ENCODE measurements around the gene PLXNA2.

PLXNA2 gene

GRCh38 chr1:208157769-208158168 is 86.4 kb downstream of the PLXNA2 start:
- Mint-ChIP-seq H3K4me1 (no peaks in the 10 kb centered on the region), H3K9me3 (no peaks in the 10 kb centered on the region), H3K4me3 (no peak overlapping the region), H3K27ac (no peak overlapping the region), H3K36me3 (ENCODE audit: low read depth) (no peaks in the 10 kb centered on the region), H3K27me3 (peaks cover under 1% of the 10 kb centered on the region)
- DNase-seq: no peak
- ATAC-seq: no peak

- Mint-ChIP-seq H3K4me3 (no peak overlapping the region), H3K9me3 (no peaks in the 10 kb centered on the region)
Observed at GRCh38 chr1:208156741-208157140, 87.4 kb downstream of the PLXNA2 start.

GRCh38 chr1:208156310-208156709 is 87.9 kb downstream of the PLXNA2 start:
- DNase-seq (no peak), ATAC-seq (no peak)
- H3K36me3 Mint-ChIP-seq (ENCODE audit: low read depth): no peaks in the 10 kb centered on the region
- no peaks in the 10 kb centered on the region for H3K27me3 Mint-ChIP-seq
- H3K4me1 Mint-ChIP-seq: no peaks in the 10 kb centered on the region
- H3K27ac Mint-ChIP-seq: no peak overlapping the region
- H3K4me3 Mint-ChIP-seq: no peak overlapping the region
- no peaks in the 10 kb centered on the region for H3K9me3 Mint-ChIP-seq

More at GRCh38 chr1:208156741-208157140, 87.4 kb downstream of the PLXNA2 start:
- H3K36me3 Mint-ChIP-seq (ENCODE audit: low read depth): no peaks in the 10 kb centered on the region
- ATAC-seq: no peak
- no peaks in the 10 kb centered on the region for H3K4me1 Mint-ChIP-seq
- no peak overlapping the region for H3K27ac Mint-ChIP-seq
- no peak for DNase-seq
- no peaks in the 10 kb centered on the region for H3K27me3 Mint-ChIP-seq

GRCh38 chr1:208154679-208155642 is 89.2 kb downstream of the PLXNA2 start:
- DNase-seq (no peak), ATAC-seq (no peak)
- Mint-ChIP-seq H3K4me1 (no peaks in the 10 kb centered on the region), H3K27me3 (no peaks in the 10 kb centered on the region), H3K4me3 (no peak overlapping the region), H3K27ac (no peak overlapping the region), H3K36me3 (ENCODE audit: low read depth) (no peaks in the 10 kb centered on the region), H3K9me3 (no peaks in the 10 kb centered on the region)

- Mint-ChIP-seq H3K36me3 (ENCODE audit: low read depth) (no peaks in the 10 kb centered on the region), H3K27ac (no peak overlapping the region), H3K27me3 (no peaks in the 10 kb centered on the region), H3K9me3 (no peaks in the 10 kb centered on the region), H3K4me1 (no peaks in the 10 kb centered on the region), H3K4me3 (no peak overlapping the region)
- DNase-seq: no peak
- no peak for ATAC-seq
Observed at GRCh38 chr1:208154040-208154439, 90.1 kb downstream of the PLXNA2 start.

- no peak for DNase-seq
- H3K27ac Mint-ChIP-seq: no peak overlapping the region
- H3K4me3 Mint-ChIP-seq: no peak overlapping the region
- no peak for ATAC-seq
- no peaks in the 10 kb centered on the region for H3K9me3 Mint-ChIP-seq
- no peaks in the 10 kb centered on the region for H3K4me1 Mint-ChIP-seq
- H3K36me3 Mint-ChIP-seq (ENCODE audit: low read depth): no peaks in the 10 kb centered on the region
- no peaks in the 10 kb centered on the region for H3K27me3 Mint-ChIP-seq
Observed at GRCh38 chr1:208153386-208153785, 90.8 kb downstream of the PLXNA2 start.

GRCh38 chr1:208151728-208152598 is 92.2 kb downstream of the PLXNA2 start:
- no peaks in the 10 kb centered on the region for H3K36me3 Mint-ChIP-seq (ENCODE audit: low read depth)
- no peak overlapping the region for H3K4me3 Mint-ChIP-seq
- H3K4me1 Mint-ChIP-seq: no peaks in the 10 kb centered on the region
- no peak overlapping the region for H3K27ac Mint-ChIP-seq
- no peak for DNase-seq
- H3K9me3 Mint-ChIP-seq: no peaks in the 10 kb centered on the region
- H3K27me3 Mint-ChIP-seq: no peaks in the 10 kb centered on the region
- no peak for ATAC-seq

- Mint-ChIP-seq H3K4me1 (no peaks in the 10 kb centered on the region), H3K27ac (no peak overlapping the region), H3K27me3 (no peaks in the 10 kb centered on the region), H3K36me3 (ENCODE audit: low read depth) (no peaks in the 10 kb centered on the region), H3K9me3 (no peaks in the 10 kb centered on the region), H3K4me3 (no peak overlapping the region)
- ATAC-seq (no peak), DNase-seq (no peak)
Observed at GRCh38 chr1:208150833-208151458, 93.2 kb downstream of the PLXNA2 start.

GRCh38 chr1:208149776-208150514 is 94.2 kb downstream of the PLXNA2 start:
- Mint-ChIP-seq H3K27me3 (no peaks in the 10 kb centered on the region), H3K27ac (no peak overlapping the region), H3K9me3 (no peaks in the 10 kb centered on the region), H3K4me1 (no peaks in the 10 kb centered on the region), H3K4me3 (no peak overlapping the region), H3K36me3 (ENCODE audit: low read depth) (no peaks in the 10 kb centered on the region)
- ATAC-seq (no peak), DNase-seq (no peak)

- no peaks in the 10 kb centered on the region for H3K9me3 Mint-ChIP-seq
- no peak overlapping the region for H3K4me3 Mint-ChIP-seq
- H3K4me1 Mint-ChIP-seq: no peaks in the 10 kb centered on the region
- H3K27me3 Mint-ChIP-seq: no peaks in the 10 kb centered on the region
- no peaks in the 10 kb centered on the region for H3K36me3 Mint-ChIP-seq (ENCODE audit: low read depth)
- ATAC-seq: no peak
- no peak for DNase-seq
- H3K27ac Mint-ChIP-seq: no peak overlapping the region
Observed at GRCh38 chr1:208149213-208149612, 95.0 kb downstream of the PLXNA2 start.

- no peaks in the 10 kb centered on the region for H3K36me3 Mint-ChIP-seq (ENCODE audit: low read depth)
- no peaks in the 10 kb centered on the region for H3K9me3 Mint-ChIP-seq
- H3K27ac Mint-ChIP-seq: no peak overlapping the region
- no peak for DNase-seq
- no peaks in the 10 kb centered on the region for H3K4me1 Mint-ChIP-seq
- H3K4me3 Mint-ChIP-seq: no peak overlapping the region
- ATAC-seq: no peak
- H3K27me3 Mint-ChIP-seq: no peaks in the 10 kb centered on the region
Observed at GRCh38 chr1:208148380-208148779, 95.8 kb downstream of the PLXNA2 start.

- Mint-ChIP-seq H3K4me3 (no peak overlapping the region), H3K36me3 (ENCODE audit: low read depth) (no peaks in the 10 kb centered on the region), H3K4me1 (no peaks in the 10 kb centered on the region), H3K9me3 (no peaks in the 10 kb centered on the region), H3K27ac (no peak overlapping the region), H3K27me3 (no peaks in the 10 kb centered on the region)
- ATAC-seq (no peak), DNase-seq (no peak)
Observed at GRCh38 chr1:208146650-208147049, 97.5 kb downstream of the PLXNA2 start.

GRCh38 chr1:208145167-208145566 is 99.0 kb downstream of the PLXNA2 start:
- no peak overlapping the region for H3K4me3 Mint-ChIP-seq
- no peaks in the 10 kb centered on the region for H3K9me3 Mint-ChIP-seq
- DNase-seq: no peak
- no peaks in the 10 kb centered on the region for H3K36me3 Mint-ChIP-seq (ENCODE audit: low read depth)
- H3K27ac Mint-ChIP-seq: no peak overlapping the region
- ATAC-seq: no peak
- H3K27me3 Mint-ChIP-seq: no peaks in the 10 kb centered on the region
- no peaks in the 10 kb centered on the region for H3K4me1 Mint-ChIP-seq
